OCI-M2 (cell line): ENCODE data around the gene IL18BP.

Source experiments
- DNase-seq: peaks from one replicate; lab custom pipeline; 2025; ENCODE audit not compliant: unreplicated experiment; lab: John Stamatoyannopoulos, UW

IL18BP gene

DNA sequence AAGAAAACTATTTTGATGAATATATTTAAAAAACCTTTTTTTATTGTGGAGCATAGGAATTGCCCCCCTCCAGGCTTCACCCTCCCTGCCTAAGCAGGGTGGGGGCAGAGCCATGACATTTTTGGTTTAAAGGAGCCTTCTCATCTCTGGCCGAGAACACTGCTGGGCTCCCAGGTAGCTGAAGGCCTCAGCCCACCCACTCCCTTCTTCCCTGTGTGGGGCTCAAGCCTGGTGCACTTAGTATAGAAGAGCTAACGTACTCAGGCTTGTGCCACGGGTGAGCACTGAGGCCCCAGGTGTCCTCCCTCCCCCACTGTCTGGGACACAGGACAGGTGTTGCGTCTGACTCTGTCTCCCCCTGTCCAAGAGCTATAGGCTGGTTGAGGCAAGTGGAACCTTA lies 2.2 kb upstream of the IL18BP start:
- DNase-seq = no peak

GRCh38 chr11:71996946-71997345 lies 1.8 kb upstream of the IL18BP start:
- DNase-seq = no peak

DNA sequence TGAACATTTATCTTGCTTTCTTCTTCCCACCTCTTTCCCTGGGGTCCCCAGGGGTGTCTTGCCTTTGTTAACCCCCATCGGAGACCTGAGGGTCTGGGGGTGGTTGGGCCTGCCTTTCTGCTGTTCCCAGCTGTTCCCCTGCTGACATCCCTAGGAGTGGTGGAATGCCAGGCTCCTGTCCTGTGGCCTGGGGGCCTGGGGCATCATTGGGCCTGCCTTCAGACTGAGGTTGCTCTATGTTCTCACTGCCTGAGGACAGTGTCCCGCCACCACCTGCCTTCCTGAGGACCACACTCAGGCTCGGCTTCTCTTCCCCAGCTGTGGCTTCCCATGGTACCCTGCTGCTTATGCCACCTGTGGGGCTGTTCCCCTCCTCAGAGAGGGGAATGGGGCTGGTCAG lies 1.1 kb upstream of the IL18BP start:
- no peak for DNase-seq

- no peak for DNase-seq
These were observed 648 bp upstream of the IL18BP start for GRCh38 chr11:71998061-71998460.

DNA sequence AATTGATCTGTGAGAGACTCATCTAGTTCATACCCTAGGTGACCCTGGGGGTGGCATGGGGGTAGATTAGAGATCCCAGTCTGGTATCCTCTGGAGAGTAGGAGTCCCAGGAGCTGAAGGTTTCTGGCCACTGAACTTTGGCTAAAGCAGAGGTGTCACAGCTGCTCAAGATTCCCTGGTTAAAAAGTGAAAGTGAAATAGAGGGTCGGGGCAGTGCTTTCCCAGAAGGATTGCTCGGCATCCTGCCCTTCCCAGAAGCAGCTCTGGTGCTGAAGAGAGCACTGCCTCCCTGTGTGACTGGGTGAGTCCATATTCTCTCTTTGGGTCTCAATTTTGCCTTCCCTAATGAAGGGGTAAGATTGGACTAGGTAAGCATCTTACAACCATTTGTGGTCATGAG lies 653 bp downstream of the IL18BP start:
- DNase-seq = no peak

- DNase-seq = no peak
These were observed 1.1 kb downstream of the IL18BP start for GRCh38 chr11:71999798-72000197.

DNA sequence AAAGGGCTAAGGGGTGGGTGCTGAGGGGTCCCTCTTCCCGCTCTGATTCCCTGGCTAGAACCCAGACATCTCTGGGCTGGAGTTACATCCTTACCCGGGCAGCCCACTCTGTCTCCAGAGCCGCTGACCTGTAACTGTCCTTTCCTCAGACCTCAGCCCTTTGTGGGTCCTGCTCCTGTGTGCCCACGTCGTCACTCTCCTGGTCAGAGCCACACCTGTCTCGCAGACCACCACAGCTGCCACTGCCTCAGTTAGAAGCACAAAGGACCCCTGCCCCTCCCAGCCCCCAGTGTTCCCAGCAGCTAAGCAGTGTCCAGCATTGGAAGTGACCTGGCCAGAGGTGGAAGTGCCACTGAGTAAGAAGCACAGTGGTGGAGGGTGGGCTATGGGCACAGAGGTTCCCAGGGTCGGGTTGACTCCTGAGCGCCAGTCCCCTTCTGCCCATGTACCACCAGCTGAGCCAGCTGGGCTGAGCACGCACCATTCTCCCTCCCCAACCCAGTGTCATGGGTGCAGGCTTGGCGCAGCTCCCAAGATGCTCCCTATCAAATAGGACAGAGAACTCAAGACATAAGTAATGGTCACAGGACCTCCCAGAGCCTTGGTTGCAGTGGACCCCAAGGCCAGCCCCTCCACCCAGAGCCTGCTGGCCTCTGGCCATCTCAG lies 1.6 kb downstream of the IL18BP start:
- no peak for DNase-seq

GRCh38 chr11:72001285-72001684 lies 2.6 kb downstream of the IL18BP start:
- no peak for DNase-seq

DNA sequence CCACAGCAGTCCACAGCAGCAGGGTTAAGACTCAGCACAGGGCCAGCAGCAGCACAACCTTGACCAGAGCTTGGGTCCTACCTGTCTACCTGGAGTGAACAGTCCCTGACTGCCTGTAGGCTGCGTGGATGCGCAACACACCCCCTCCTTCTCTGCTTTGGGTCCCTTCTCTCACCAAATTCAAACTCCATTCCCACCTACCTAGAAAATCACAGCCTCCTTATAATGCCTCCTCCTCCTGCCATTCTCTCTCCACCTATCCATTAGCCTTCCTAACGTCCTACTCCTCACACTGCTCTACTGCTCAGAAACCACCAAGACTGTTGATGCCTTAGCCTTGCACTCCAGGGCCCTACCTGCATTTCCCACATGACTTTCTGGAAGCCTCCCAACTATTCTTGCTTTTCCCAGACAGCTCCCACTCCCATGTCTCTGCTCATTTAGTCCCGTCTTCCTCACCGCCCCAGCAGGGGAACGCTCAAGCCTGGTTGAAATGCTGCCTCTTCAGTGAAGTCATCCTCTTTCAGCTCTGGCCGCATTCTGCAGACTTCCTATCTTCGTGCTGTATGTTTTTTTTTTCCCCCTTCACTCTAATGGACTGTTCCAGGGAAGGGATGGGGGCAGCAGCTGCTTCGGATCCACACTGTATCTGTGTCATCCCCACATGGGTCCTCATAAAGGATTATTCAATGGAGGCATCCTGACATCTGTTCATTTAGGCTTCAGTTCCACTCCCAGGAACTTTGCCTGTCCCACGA lies 3.3 kb downstream of the IL18BP start:
- DNase-seq = no peak

DNA sequence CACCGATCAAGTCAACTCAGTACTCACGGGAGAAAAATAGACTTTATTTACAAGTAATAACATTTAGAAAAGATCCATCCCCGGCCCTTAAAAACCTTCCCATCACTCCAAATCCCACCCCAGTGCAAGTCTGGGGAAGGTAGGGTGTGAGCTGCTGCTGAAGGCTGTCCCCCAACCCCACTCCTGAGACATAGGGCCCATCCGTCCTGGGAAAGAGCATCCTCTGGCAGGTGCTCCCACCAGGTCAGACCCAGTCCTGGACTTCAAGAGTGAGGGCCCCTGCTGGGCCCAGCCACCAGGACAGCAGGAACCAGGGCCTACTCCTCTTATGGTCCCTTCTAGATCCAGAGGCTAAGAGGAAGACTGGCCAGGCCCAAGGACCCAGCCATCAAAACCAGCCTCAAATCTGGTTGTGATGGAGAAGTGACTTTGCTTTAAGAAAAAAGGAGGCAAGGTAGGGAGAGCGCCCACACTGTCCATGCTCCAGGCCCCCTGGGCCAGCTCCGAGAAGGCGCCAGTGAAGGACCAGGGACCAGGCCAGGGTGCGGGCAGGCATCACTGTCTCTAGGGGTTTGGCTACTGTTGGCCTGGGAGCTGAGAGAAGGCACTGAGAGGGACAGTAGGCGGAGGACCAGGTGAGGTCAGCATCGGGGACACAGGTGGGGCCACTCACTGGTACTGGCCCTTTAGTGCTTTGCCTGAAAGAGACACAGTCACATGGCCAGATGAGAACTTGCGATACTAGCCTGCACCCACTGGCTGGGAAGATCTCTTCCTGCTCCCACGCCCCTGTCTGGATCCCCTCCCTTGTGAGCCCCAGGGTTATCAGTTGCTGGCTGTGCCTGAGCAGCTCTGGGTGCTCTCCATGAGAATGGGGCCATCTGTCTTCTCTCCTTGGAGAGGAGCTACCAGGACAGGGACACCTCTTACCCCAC lies 4.4 kb downstream of the IL18BP start:
- DNase-seq = no peak

GRCh38 chr11:72003776-72004171 lies 5.1 kb downstream of the IL18BP start:
- no peak for DNase-seq

DNA sequence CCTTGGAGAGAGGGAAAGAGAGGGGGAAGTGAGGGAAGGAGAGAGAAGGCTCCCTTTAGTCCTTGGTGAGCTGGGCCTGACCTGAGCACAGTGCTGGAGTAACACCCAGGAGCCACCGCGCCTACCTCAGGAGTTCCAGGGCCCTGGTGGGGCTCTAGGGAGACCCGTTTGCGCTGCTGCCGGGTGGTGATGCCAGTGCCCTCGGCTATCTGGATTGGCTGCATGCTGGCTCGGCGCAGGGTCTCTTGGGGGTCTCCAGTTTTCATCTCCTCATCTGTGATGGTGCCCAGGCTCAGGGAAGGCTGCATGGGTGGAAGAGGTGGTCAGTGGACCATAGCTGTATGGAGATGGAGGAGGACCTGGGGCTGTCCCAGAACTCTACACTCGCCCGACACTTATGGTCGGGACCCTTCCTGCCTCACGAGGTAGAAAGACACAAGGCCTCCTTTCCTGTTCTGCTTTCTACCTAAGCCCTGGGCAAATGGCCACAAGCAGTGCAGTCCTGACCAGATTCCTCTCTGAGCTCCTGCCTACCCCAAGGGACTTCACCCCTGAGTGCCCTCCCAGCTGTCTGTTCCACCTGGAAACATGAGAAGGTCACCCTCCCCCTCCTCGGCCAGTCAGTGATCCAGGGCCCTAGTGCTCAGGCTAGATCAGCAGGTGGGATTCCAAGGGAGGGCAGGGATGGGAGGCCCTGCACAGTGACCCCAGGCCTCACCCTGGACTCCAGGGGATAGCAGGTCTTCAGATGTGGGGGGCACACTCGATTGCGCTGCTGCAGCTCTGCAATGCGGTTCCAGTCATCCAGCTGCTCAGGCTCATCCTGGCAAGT lies 6.0 kb downstream of the IL18BP start:
- no peak for DNase-seq

GRCh38 chr11:72005347-72006260 lies 6.9 kb downstream of the IL18BP start:
- no peak for DNase-seq

- no peak for DNase-seq
These were observed 7.8 kb downstream of the IL18BP start for GRCh38 chr11:72006309-72007088.

GRCh38 chr11:72007089-72007476 lies 8.4 kb downstream of the IL18BP start:
- no peak for DNase-seq

GRCh38 chr11:72007587-72007986 lies 8.9 kb downstream of the IL18BP start:
- no peak for DNase-seq

- no peak for DNase-seq
These were observed 10.0 kb downstream of the IL18BP start for GRCh38 chr11:72008728-72009127.

- no peak for DNase-seq
These were observed 10.4 kb downstream of the IL18BP start for GRCh38 chr11:72009156-72009555.
